Loucy (cell line): Measurements from ENCODE around the gene TLR3.

Experiments used
- CTCF ChIP-seq: fragments of 200-600 bp; sonication (generic); conservative IDR thresholded peaks from 2 replicates; pipeline ENCODE4 v1.5.1; 2014; ENCODE audit warnings: mild to moderate bottlenecking, antibody characterized with exemption, low read length
- EZH2phosphoT487 ChIP-seq: fragments of 200-600 bp; IDR thresholded peaks from 2 replicates; pipeline ENCODE4 v1.6.1; 2018; ENCODE audit warnings: antibody characterized with exemption, mild to moderate bottlenecking, moderate library complexity, borderline replicate concordance

GRCh38 chr4:186128842-186129241 is 59.9 kb downstream of the TLR3 start:
- TF ChIP-seq CTCF = no peak
- no peak for TF ChIP-seq EZH2phosphoT487
